Suprapubic skin (tissue), 4 donors: Measurements from ENCODE around the gene SAMD10.

Source experiments
- EP300 ChIP-seq: sonication (generic); formaldehyde crosslinking; IDR thresholded peaks from one replicate; pipeline ENCODE4 v1.6.1; 2017; ENCODE audit warnings: antibody characterized with exemption
- POLR2A ChIP-seq, 2 donors: fragments of 450-650 bp; IDR thresholded peaks; one replicate each; pipeline ENCODE4 v1.6.1; 2017; ENCODE audit warnings: antibody characterized with exemption in 2 of 2, mild to moderate bottlenecking in 2 of 2, moderate library complexity in 2 of 2
- POLR2AphosphoS5 ChIP-seq, 3 donors: sonication (generic); formaldehyde crosslinking; IDR thresholded peaks; one replicate each; pipeline ENCODE4 v1.6.1; 2017; ENCODE audit warnings: antibody characterized with exemption in 3 of 3
- TF ChIP-seq, protein P1 (sequence below), 2 donors: fragments of 200-600 bp in 1 of 2; fragments of 450-650 bp in 1 of 2; sonication (generic) in 1 of 2; IDR thresholded peaks; one replicate each; pipeline ENCODE4 v1.5.1; 2016 to 2019; ENCODE audit warnings: antibody characterized with exemption in 2 of 2, mild to moderate bottlenecking in 1 of 2, moderate library complexity in 1 of 2

DNA sequence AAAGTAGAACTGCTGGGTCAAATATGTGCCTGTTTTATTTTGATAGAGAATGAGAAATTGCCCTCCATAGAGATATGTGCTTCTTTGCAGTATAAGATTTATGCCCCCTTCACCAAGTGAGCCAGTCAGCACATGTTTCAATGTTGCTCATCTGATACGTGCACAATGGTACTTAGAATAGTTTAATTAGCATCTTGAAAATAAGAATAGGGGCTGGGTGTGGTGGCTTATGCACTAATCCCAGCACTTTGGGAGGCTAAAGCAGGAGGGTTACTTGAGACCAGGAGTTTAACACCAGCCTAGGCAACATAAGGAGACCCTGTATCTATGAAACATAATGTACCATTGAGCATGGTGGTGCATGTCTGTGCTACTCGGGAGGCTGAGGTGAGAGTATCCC, 36.2 kb upstream of the SAMD10 start:
- no peak for TF ChIP-seq POLR2A (IDR thresholded peaks at IDR 0.05)
- TF ChIP-seq, protein P1, sequence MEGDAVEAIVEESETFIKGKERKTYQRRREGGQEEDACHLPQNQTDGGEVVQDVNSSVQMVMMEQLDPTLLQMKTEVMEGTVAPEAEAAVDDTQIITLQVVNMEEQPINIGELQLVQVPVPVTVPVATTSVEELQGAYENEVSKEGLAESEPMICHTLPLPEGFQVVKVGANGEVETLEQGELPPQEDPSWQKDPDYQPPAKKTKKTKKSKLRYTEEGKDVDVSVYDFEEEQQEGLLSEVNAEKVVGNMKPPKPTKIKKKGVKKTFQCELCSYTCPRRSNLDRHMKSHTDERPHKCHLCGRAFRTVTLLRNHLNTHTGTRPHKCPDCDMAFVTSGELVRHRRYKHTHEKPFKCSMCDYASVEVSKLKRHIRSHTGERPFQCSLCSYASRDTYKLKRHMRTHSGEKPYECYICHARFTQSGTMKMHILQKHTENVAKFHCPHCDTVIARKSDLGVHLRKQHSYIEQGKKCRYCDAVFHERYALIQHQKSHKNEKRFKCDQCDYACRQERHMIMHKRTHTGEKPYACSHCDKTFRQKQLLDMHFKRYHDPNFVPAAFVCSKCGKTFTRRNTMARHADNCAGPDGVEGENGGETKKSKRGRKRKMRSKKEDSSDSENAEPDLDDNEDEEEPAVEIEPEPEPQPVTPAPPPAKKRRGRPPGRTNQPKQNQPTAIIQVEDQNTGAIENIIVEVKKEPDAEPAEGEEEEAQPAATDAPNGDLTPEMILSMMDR (IDR thresholded peaks at IDR 0.05): no peak
- TF ChIP-seq POLR2AphosphoS5 (IDR thresholded peaks at IDR 0.05): no peak
- no peak for TF ChIP-seq EP300
